Activated CD4-positive, alpha-beta T cell treated with anti-CD3 and anti-CD28 coated beads for 36 hours (primary cell): ENCODE measurements around the gene GIPC1. TPM values are rescaled to one million over a fixed set of nuclear protein-coding genes. Genes with fewer than 3 reads are reported as not detected.
A peak's percentile ranks its signal among the peaks of the same experiment; 100 is the strongest.

Experiments
- ATAC-seq: fragments of 200-7000 bp; cut with Tn5 transposase; one replicate; pipeline ENCODE4 v1.10.0; 2021; ENCODE audit warnings: mild to moderate bottlenecking, moderate library complexity
- CTCF ChIA-PET: fragments of 350-600 bp; sonication (Branson Sonifier 250); formaldehyde crosslinking; loops from one replicate; lab custom pipeline; 2021; ENCODE audit warnings: antibody characterized with exemption; lab: Charles Lee
- POLR2A ChIA-PET: fragments of 350-600 bp; sonication (Branson Sonifier 250); formaldehyde crosslinking; loops from one replicate; lab custom pipeline; 2021; ENCODE audit warnings: antibody characterized with exemption, inconsistent platforms; lab: Charles Lee
- DNase-seq: peaks from one replicate; pipeline ENCODE4 v3.0.0-alpha.2; 2020
- H3K27ac Mint-ChIP-seq: one replicate; pipeline ENCODE4 v1.8.0; 2021; ENCODE audit warnings: mixed read lengths
- H3K27me3 Mint-ChIP-seq: one replicate; pipeline ENCODE4 v1.8.0; 2021; ENCODE audit warnings: mixed read lengths
- H3K36me3 Mint-ChIP-seq: one replicate; pipeline ENCODE4 v1.8.0; 2021; ENCODE audit warnings: low read depth, mixed read lengths
- H3K4me1 Mint-ChIP-seq: one replicate; pipeline ENCODE4 v1.8.0; 2021; ENCODE audit warnings: mixed read lengths
- H3K4me3 Mint-ChIP-seq: one replicate; pipeline ENCODE4 v1.8.0; 2021; ENCODE audit warnings: mild to moderate bottlenecking, moderate library complexity, mixed read lengths
- H3K9me3 Mint-ChIP-seq: one replicate; pipeline ENCODE4 v1.8.0; 2021; ENCODE audit warnings: low read depth, mixed read lengths
- intact Hi-C, 2 experiments: fragments of 100-400 bp; cut with DNase I in 1 of 2; cut with micrococcal nuclease in 1 of 2; formaldehyde crosslinking; loops; one replicate each; pipeline versions ENCODE4 v1.14.2 to v1.15.1; 2022 to 2024; cut with DNase I, micrococcal nuclease
- total RNA-seq, 2 experiments: library from RNA; stranded (reverse); gene quantifications; one replicate each; pipeline ENCODE4 v1.2.3, GENCODE V29; 2021

The GIPC1 gene
- total RNA-seq, 2 experiments from 2014 or later = 19.3 to 25.7 TPM

- intact Hi-C loops = no loop called here
- no peaks in the 10 kb centered on the region for H3K9me3 Mint-ChIP-seq
- CTCF ChIA-PET = interaction anchor here (1.1 to 2.1 kb wide), 5 partner anchors 10 to 20 kb away, joined by 3 to 7 read pairs (median 4); no protein-coding TSS in a partner anchor
- peaks cover 11% of the 10 kb centered on the region for H3K36me3 Mint-ChIP-seq
- no peak overlapping the region for H3K4me3 Mint-ChIP-seq
- ATAC-seq (no peak), DNase-seq (no peak)
- no peaks in the 10 kb centered on the region for H3K27me3 Mint-ChIP-seq
- H3K4me1 Mint-ChIP-seq = peaks cover 21% of the 10 kb centered on the region
- POLR2A ChIA-PET = interaction anchor here (0.5 to 0.7 kb wide), 2 partner anchors 14 to 144 kb away, joined by 3 read pairs; no protein-coding TSS in a partner anchor
- no peak overlapping the region for H3K27ac Mint-ChIP-seq
Observed at GRCh38 chr19:14492756-14493337, 3.1 kb downstream of the GIPC1 start.

- no peak overlapping the region for H3K4me3 Mint-ChIP-seq
- no peak overlapping the region for H3K27ac Mint-ChIP-seq
- ATAC-seq (no peak), DNase-seq (no peak)
- CTCF ChIA-PET = interaction anchor here (0.6 to 2.3 kb wide), 9 partner anchors 8 to 291 kb away, joined by 3 to 11 read pairs (median 5); no protein-coding TSS in a partner anchor
- intact Hi-C loops = loop anchor here in 1 of 2 experiments (5.0 kb wide), 1 partner anchor 140 kb away; no protein-coding TSS in a partner anchor
- H3K36me3 Mint-ChIP-seq = peaks cover 11% of the 10 kb centered on the region
- H3K9me3 Mint-ChIP-seq = no peaks in the 10 kb centered on the region
- H3K27me3 Mint-ChIP-seq = no peaks in the 10 kb centered on the region
- H3K4me1 Mint-ChIP-seq = peaks cover 2% of the 10 kb centered on the region
- POLR2A ChIA-PET = interaction anchor here (0.6 kb wide), 1 partner anchor 105 kb away, joined by 5 read pairs; no protein-coding TSS in a partner anchor
Observed at GRCh38 chr19:14487370-14488125, 8.4 kb downstream of the GIPC1 start.

- Mint-ChIP-seq H3K4me3 (no peak overlapping the region), H3K4me1 (peaks cover 2% of the 10 kb centered on the region), H3K27ac (no peak overlapping the region), H3K9me3 (no peaks in the 10 kb centered on the region), H3K36me3 (peaks cover 6% of the 10 kb centered on the region), H3K27me3 (no peaks in the 10 kb centered on the region)
- ChIA-PET CTCF (interaction anchor here (0.6 to 3.7 kb wide), 11 partner anchors 10 to 905 kb away, joined by 3 to 17 read pairs (median 4); partner anchors contain the start of gene ASF1B), POLR2A (no interaction called here)
- ATAC-seq (peak; percentile 24), DNase-seq (no peak)
- intact Hi-C loops = loop anchor here in 1 of 2 experiments (5.0 kb wide), 1 partner anchor 285 kb away; no protein-coding TSS in a partner anchor
Observed at GRCh38 chr19:14482172-14482941, 13.6 kb downstream of the GIPC1 start.

- ATAC-seq (no peak), DNase-seq (no peak)
- intact Hi-C loops = loop anchor here (1.0 to 5.0 kb wide), 2 partner anchors 48 to 283 kb away; no protein-coding TSS in a partner anchor
- no peak overlapping the region for H3K27ac Mint-ChIP-seq
- CTCF ChIA-PET = interaction anchor here (0.6 to 3.7 kb wide), 25 partner anchors 9 to 618 kb away, joined by 3 to 17 read pairs (median 4); partner anchors contain the start of genes ASF1B, GIPC1 and PKN1
- H3K9me3 Mint-ChIP-seq = no peaks in the 10 kb centered on the region
- H3K4me1 Mint-ChIP-seq = peaks cover 10% of the 10 kb centered on the region
- H3K4me3 Mint-ChIP-seq = no peak overlapping the region
- H3K27me3 Mint-ChIP-seq = no peaks in the 10 kb centered on the region
- peaks cover 6% of the 10 kb centered on the region for H3K36me3 Mint-ChIP-seq
- POLR2A ChIA-PET = interaction anchor here (0.9 kb wide), 1 partner anchor 15 kb away, joined by 4 read pairs; no protein-coding TSS in a partner anchor
Observed at GRCh38 chr19:14480700-14481079, 15.2 kb downstream of the GIPC1 start.

DNA sequence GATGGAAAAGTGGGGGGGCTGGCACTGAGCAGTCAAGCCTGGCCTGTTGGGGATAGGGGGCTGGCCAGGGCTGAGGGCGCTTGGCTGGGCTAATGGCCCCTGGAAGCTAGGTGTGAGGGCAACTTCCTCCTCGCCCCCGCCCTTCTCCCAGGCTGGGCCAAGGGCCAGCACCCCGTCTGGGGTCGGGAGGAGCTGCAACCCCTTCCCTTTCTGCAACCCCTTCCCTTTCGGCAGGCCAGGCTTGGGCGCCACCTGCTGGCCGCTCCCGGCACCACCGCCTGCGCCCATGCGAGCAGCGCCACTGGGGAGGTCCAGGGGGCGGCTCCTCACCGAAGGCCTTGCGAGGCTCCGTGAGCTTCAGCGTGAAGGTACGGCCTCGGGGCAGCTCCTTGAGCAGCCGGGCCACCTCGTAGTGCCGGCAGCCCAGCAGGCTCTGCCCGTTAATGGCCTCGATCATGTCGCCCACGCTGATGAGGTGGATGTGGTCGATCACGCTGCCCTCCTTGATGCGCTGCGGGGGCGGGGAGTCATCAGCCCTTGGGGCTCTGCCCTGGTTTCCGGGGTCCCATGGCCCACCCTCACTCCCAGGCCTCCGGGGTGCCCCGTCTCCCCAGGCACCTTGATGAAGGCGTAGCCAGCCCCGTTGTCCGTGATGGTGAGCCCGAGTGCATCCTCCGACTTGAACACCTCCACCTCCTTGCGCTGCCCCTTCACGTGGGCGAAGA is 15.8 kb downstream of the GIPC1 start:
- POLR2A ChIA-PET = interaction anchor here (0.9 kb wide), 1 partner anchor 15 kb away, joined by 4 read pairs; no protein-coding TSS in a partner anchor
- CTCF ChIA-PET = interaction anchor here (0.5 to 2.7 kb wide), 24 partner anchors 8 to 618 kb away, joined by 3 to 17 read pairs (median 4); partner anchors contain the start of genes ASF1B, GIPC1 and PKN1

GRCh38 chr19:14479309-14479974 is 16.5 kb downstream of the GIPC1 start:
- H3K4me1 Mint-ChIP-seq = peaks cover 19% of the 10 kb centered on the region
- peaks cover 5% of the 10 kb centered on the region for H3K27me3 Mint-ChIP-seq
- no peaks in the 10 kb centered on the region for H3K9me3 Mint-ChIP-seq
- ATAC-seq (no peak), DNase-seq (no peak)
- no peak overlapping the region for H3K4me3 Mint-ChIP-seq
- H3K27ac Mint-ChIP-seq = no peak overlapping the region
- peaks cover 6% of the 10 kb centered on the region for H3K36me3 Mint-ChIP-seq
- ChIA-PET POLR2A (no interaction called here), CTCF (interaction anchor here (0.5 to 2.7 kb wide), 20 partner anchors 8 to 784 kb away, joined by 3 to 17 read pairs (median 4); partner anchors contain the start of genes ASF1B and PKN1)
- intact Hi-C loops = loop anchor here (5.0 to 10.0 kb wide), 2 partner anchors 65 to 597 kb away; partner anchors contain the start of gene DDX39A (in 1 of the 2)

More for the DNA sequence above, 15.8 kb downstream of the GIPC1 start:
- peak; percentile 84 for DNase-seq
- peak; percentile 60 for ATAC-seq
- Mint-ChIP-seq H3K27ac (no peak overlapping the region), H3K36me3 (peaks cover 6% of the 10 kb centered on the region), H3K27me3 (no peaks in the 10 kb centered on the region), H3K9me3 (no peaks in the 10 kb centered on the region), H3K4me1 (peaks cover 14% of the 10 kb centered on the region), H3K4me3 (no peak overlapping the region)
- intact Hi-C loops = loop anchor here (1.0 to 10.0 kb wide), 4 partner anchors 48 to 598 kb away; partner anchors contain the start of gene DDX39A (in 1 of the 2)

GRCh38 chr19:14478113-14478545 is 17.8 kb downstream of the GIPC1 start:
- Mint-ChIP-seq H3K4me3 (no peak overlapping the region), H3K9me3 (no peaks in the 10 kb centered on the region), H3K4me1 (peaks cover 22% of the 10 kb centered on the region), H3K27ac (no peak overlapping the region), H3K36me3 (peaks cover 6% of the 10 kb centered on the region), H3K27me3 (peaks cover 10% of the 10 kb centered on the region)
- ChIA-PET CTCF (interaction anchor here (0.9 to 2.6 kb wide), 9 partner anchors 10 to 341 kb away, joined by 3 to 17 read pairs (median 4); partner anchors contain the start of genes ASF1B and PKN1), POLR2A (interaction anchor here (0.5 to 0.6 kb wide), 4 partner anchors 12 to 116 kb away, joined by 3 to 5 read pairs (median 4); no protein-coding TSS in a partner anchor)
- ATAC-seq (no peak), DNase-seq (no peak)
- intact Hi-C loops = loop anchor here (5.0 to 10.0 kb wide), 2 partner anchors 63 to 596 kb away; partner anchors contain the start of gene DDX39A (in 1 of the 2)

GRCh38 chr19:14477418-14478112 is 18.4 kb downstream of the GIPC1 start:
- CTCF ChIA-PET = interaction anchor here (0.9 to 2.6 kb wide), 6 partner anchors 8 to 341 kb away, joined by 3 to 9 read pairs (median 4); partner anchors contain the start of gene ASF1B
- POLR2A ChIA-PET = interaction anchor here (0.6 kb wide), 1 partner anchor 598 kb away, joined by 3 read pairs; no protein-coding TSS in a partner anchor
- no peaks in the 10 kb centered on the region for H3K9me3 Mint-ChIP-seq
- ATAC-seq (no peak), DNase-seq (no peak)
- intact Hi-C loops = loop anchor here (5.0 to 10.0 kb wide), 2 partner anchors 63 to 595 kb away; partner anchors contain the start of gene DDX39A (in 1 of the 2)
- H3K27ac Mint-ChIP-seq = no peak overlapping the region
- no peak overlapping the region for H3K4me3 Mint-ChIP-seq
- H3K27me3 Mint-ChIP-seq = peaks cover 16% of the 10 kb centered on the region
- H3K36me3 Mint-ChIP-seq = peaks cover 6% of the 10 kb centered on the region
- H3K4me1 Mint-ChIP-seq = peaks cover 28% of the 10 kb centered on the region
